Neuronal stem cell (in vitro differentiated cells): ENCODE data around the gene PER1.

Experiments used
- DNase-seq: peaks from one replicate; pipeline ENCODE4 v3.0.0-alpha.2; 2013; ENCODE audit warnings: low spot score
- H2AFZ ChIP-seq: one replicate; pipeline ENCODE4 v1.6.1; 2013; ENCODE audit warnings: mild to moderate bottlenecking, low read length, inconsistent platforms
- H2AK5ac ChIP-seq: 2 replicates; pipeline ENCODE4 v1.6.1; 2013; ENCODE audit warnings: low read depth, mild to moderate bottlenecking, inconsistent platforms, low read length, moderate library complexity, mixed read lengths
- H2BK120ac ChIP-seq: 2 replicates; pipeline ENCODE4 v1.6.1; 2013; ENCODE audit warnings: low read depth, mild to moderate bottlenecking, inconsistent platforms, low read length, moderate library complexity, mixed read lengths
- H2BK12ac ChIP-seq: one replicate; pipeline ENCODE4 v1.6.1; 2013; ENCODE audit warnings: low read length, inconsistent platforms
- H2BK15ac ChIP-seq: 2 replicates; pipeline ENCODE4 v1.6.1; 2013; ENCODE audit warnings: mild to moderate bottlenecking, low read length, inconsistent platforms, mixed read lengths
- H2BK5ac ChIP-seq: one replicate; pipeline ENCODE4 v1.6.1; 2013; ENCODE audit warnings: inconsistent platforms, mild to moderate bottlenecking, low read length, moderate library complexity
- H3K14ac ChIP-seq: one replicate; pipeline ENCODE4 v1.6.1; 2013; ENCODE audit warnings: low read length, inconsistent platforms
- H3K18ac ChIP-seq: 2 replicates; pipeline ENCODE4 v1.6.1; 2013; ENCODE audit warnings: low read length, inconsistent platforms
- H3K23ac ChIP-seq: 2 replicates; pipeline ENCODE4 v1.6.1; 2013; ENCODE audit warnings: low read depth, mild to moderate bottlenecking, mixed read lengths, low read length, inconsistent platforms; ENCODE audit not compliant: poor library complexity
- H3K27ac ChIP-seq: replicated peaks from 3 replicates; pipeline ENCODE4 v1.5.1; 2013; ENCODE audit warnings: low read length, inconsistent platforms
- H3K27me3 ChIP-seq, 3 experiments: 2 replicates each; pipeline ENCODE4 v1.6.1; 2013; ENCODE audit warnings: low read length in 3 of 3, mild to moderate bottlenecking in 2 of 3, inconsistent platforms in 1 of 3, low read depth in 1 of 3, mixed read lengths in 1 of 3, moderate library complexity in 1 of 3; ENCODE audit not compliant: control insufficient read depth in 3 of 3, insufficient read depth in 3 of 3
- H3K36me3 ChIP-seq, 2 donors: replicated peaks in 1 of 2; 2 replicates each; pipeline ENCODE4 v1.6.1; 2013; ENCODE audit warnings: low read length in 2 of 2; ENCODE audit not compliant: control insufficient read depth in 2 of 2, insufficient read depth in 2 of 2
- H3K4ac ChIP-seq: 2 replicates; pipeline ENCODE4 v1.6.1; 2013; ENCODE audit warnings: inconsistent platforms, mild to moderate bottlenecking, low read length, moderate library complexity
- H3K4me1 ChIP-seq, 2 donors: 1 replicate in 1 of 2; 2 replicates in 1 of 2; pipeline ENCODE4 v1.6.1; 2013; ENCODE audit warnings: low read length in 2 of 2, low read depth in 1 of 2; ENCODE audit not compliant: control insufficient read depth in 2 of 2, insufficient read depth in 1 of 2
- H3K4me2 ChIP-seq: one replicate; pipeline ENCODE4 v1.6.1; 2013; ENCODE audit warnings: mild to moderate bottlenecking, low read length, inconsistent platforms; ENCODE audit not compliant: insufficient read depth, poor library complexity, severe bottlenecking
- H3K4me3 ChIP-seq, 2 donors: 2 replicates each; pipeline ENCODE4 v1.5.1; 2013; ENCODE audit warnings: low read length in 2 of 2, mild to moderate bottlenecking in 2 of 2, inconsistent platforms in 1 of 2, moderate library complexity in 1 of 2
- H3K79me1 ChIP-seq: one replicate; pipeline ENCODE4 v1.6.1; 2013; ENCODE audit warnings: low read depth, mild to moderate bottlenecking, inconsistent platforms, low read length, moderate library complexity
- H3K9ac ChIP-seq: one replicate; pipeline ENCODE4 v1.6.1; 2013; ENCODE audit warnings: mild to moderate bottlenecking, low read depth, low read length, inconsistent platforms; ENCODE audit not compliant: poor library complexity
- H3K9me3 ChIP-seq, 2 donors: replicated peaks in 1 of 2; 2 replicates each; pipeline versions ENCODE3 to v1.6.1; 2013; ENCODE audit warnings: low read length in 2 of 2, mild to moderate bottlenecking in 2 of 2, inconsistent platforms in 1 of 2, low read depth in 1 of 2, mixed read lengths in 1 of 2, moderate library complexity in 1 of 2; ENCODE audit not compliant: control insufficient read depth in 2 of 2, insufficient read depth in 1 of 2
- H4K8ac ChIP-seq: one replicate; pipeline ENCODE4 v1.6.1; 2013; ENCODE audit warnings: low read depth, mild to moderate bottlenecking, inconsistent platforms, low read length, moderate library complexity
- H4K91ac ChIP-seq: one replicate; pipeline ENCODE4 v1.6.1; 2013; ENCODE audit warnings: low read length, low read depth, mild to moderate bottlenecking, inconsistent platforms; ENCODE audit not compliant: poor library complexity
- WGBS, 2 donors: extraction: QIAGEN DNeasy Blood & Tissue Kit; methylation state at CpG; one replicate each; pipeline ENCODE4 v1.1.7; 2013; ENCODE audit warnings: missing lambda C conversion rate in 2 of 2, mixed read lengths in 1 of 2; ENCODE audit not compliant: insufficient read length in 2 of 2, insufficient replicate concordance in 1 of 2; ENCODE audit errors: extremely low coverage in 2 of 2; 5-methylcytosine and 5-hydroxymethylcytosine counted together

The PER1 gene

GRCh38 chr17:8187517-8188262, 35.5 kb upstream of the PER1 start:
- DNase-seq = peak; percentile 98
- Histone ChIP-seq H3K9me3 (no peaks in the 10 kb centered on the region), H2BK120ac (no peak overlapping the region), H3K36me3 (no peaks in the 10 kb centered on the region), H3K4ac (no peak overlapping the region), H3K27ac (peak overlapping the region; percentile 80), H3K18ac (no peak overlapping the region), H2AK5ac (no peak overlapping the region), H3K14ac (no peak overlapping the region), H3K27me3 (peaks cover 0 to 16% (median 3%) of the 10 kb centered on the region in 3 experiments), H2BK12ac (no peak overlapping the region), H2BK5ac (no peak overlapping the region), H3K4me2 (peak overlapping the region; percentile 79), H2AFZ (peak overlapping the region; percentile 1), H3K79me1 (peaks cover 9% of the 10 kb centered on the region), H4K91ac (no peak overlapping the region), H3K9ac (peak overlapping the region; percentile 33), H3K23ac (no peak overlapping the region), H2BK15ac (no peak overlapping the region), H3K4me1 (peaks cover 20 to 23% of the 10 kb centered on the region in 2 donors), H4K8ac (no peak overlapping the region), H3K4me3 (peak overlapping the region; percentile 69 to 98)
- no CpG with 5 or more reads among the region's 25 CpGs for WGBS, 2 donors

- Histone ChIP-seq H3K23ac (no peak overlapping the region), H2AK5ac (no peak overlapping the region), H4K8ac (no peak overlapping the region), H3K27ac (peak overlapping the region; percentile 80), H3K14ac (peak overlapping the region; percentile 25), H3K36me3 (no peaks in the 10 kb centered on the region), H3K79me1 (peaks cover 9% of the 10 kb centered on the region), H3K9me3 (no peaks in the 10 kb centered on the region), H3K9ac (peak overlapping the region; percentile 93), H4K91ac (no peak overlapping the region), H2BK5ac (no peak overlapping the region), H3K4me3 (peak overlapping the region; percentile 69 to 98), H2BK15ac (no peak overlapping the region), H3K18ac (peak overlapping the region; percentile 20), H3K4ac (no peak overlapping the region), H2AFZ (peak overlapping the region; percentile 92), H3K27me3 (peaks cover 0 to 16% (median 3%) of the 10 kb centered on the region in 3 experiments), H2BK12ac (no peak overlapping the region), H3K4me1 (peaks cover 20% of the 10 kb centered on the region in 2 donors), H2BK120ac (no peak overlapping the region), H3K4me2 (peak overlapping the region; percentile 79)
- DNase-seq = peak; percentile 93
- no CpG with 5 or more reads among the region's 32 CpGs for WGBS, 2 donors
Observed at GRCh38 chr17:8186787-8187516, 34.7 kb upstream of the PER1 start.

- H3K27ac ChIP-seq = peak overlapping the region; percentile 78
- peak overlapping the region; percentile 97 for H3K18ac ChIP-seq
- H4K8ac ChIP-seq = no peak overlapping the region
- no peak overlapping the region for H3K14ac ChIP-seq
- no peak overlapping the region for H4K91ac ChIP-seq
- no peak overlapping the region for H3K4ac ChIP-seq
- H2BK12ac ChIP-seq = no peak overlapping the region
- peak overlapping the region; percentile 26 for H2BK5ac ChIP-seq
- peak overlapping the region; percentile 92 for H2AFZ ChIP-seq
- WGBS, 2 donors = no CpG with 5 or more reads among the region's 23 CpGs
- H2AK5ac ChIP-seq = no peak overlapping the region
- H3K9me3 ChIP-seq = no peaks in the 10 kb centered on the region
- peaks cover 0 to 16% (median 3%) of the 10 kb centered on the region in 3 experiments for H3K27me3 ChIP-seq
- peak overlapping the region; percentile 93 for H3K9ac ChIP-seq
- H3K4me3 ChIP-seq = peak overlapping the region; percentile 69 to 98
- peaks cover 9% of the 10 kb centered on the region for H3K79me1 ChIP-seq
- H3K4me1 ChIP-seq = peaks cover 19 to 20% of the 10 kb centered on the region in 2 donors
- peak overlapping the region; percentile 32 for H3K4me2 ChIP-seq
- no peak overlapping the region for H2BK15ac ChIP-seq
- no peaks in the 10 kb centered on the region for H3K36me3 ChIP-seq
- DNase-seq = no peak
- no peak overlapping the region for H2BK120ac ChIP-seq
- no peak overlapping the region for H3K23ac ChIP-seq
Observed at GRCh38 chr17:8186446-8186786, 34.2 kb upstream of the PER1 start.
